ENCODE measurements around the gene TFB2M.

DNA sequence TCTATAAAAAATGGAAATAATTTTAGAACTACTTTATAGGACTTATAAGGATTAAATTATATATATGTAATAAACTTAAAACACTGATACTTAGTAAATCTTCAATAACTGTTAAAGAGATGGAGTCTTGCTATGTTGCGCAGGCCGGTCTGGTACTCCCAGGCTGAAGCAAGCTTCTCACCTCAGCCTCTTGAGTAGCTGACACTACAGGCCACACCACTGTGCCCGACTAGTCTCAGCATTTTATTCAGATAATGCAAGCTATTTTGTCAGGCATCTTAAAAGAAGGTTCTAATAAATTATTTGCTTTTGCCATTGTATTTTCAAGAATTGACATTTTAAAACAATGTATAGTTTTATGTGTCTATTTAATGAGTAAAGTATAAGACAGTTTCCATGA, 21.0 kb upstream of the TFB2M start:
- TF ChIP-seq, protein P1, sequence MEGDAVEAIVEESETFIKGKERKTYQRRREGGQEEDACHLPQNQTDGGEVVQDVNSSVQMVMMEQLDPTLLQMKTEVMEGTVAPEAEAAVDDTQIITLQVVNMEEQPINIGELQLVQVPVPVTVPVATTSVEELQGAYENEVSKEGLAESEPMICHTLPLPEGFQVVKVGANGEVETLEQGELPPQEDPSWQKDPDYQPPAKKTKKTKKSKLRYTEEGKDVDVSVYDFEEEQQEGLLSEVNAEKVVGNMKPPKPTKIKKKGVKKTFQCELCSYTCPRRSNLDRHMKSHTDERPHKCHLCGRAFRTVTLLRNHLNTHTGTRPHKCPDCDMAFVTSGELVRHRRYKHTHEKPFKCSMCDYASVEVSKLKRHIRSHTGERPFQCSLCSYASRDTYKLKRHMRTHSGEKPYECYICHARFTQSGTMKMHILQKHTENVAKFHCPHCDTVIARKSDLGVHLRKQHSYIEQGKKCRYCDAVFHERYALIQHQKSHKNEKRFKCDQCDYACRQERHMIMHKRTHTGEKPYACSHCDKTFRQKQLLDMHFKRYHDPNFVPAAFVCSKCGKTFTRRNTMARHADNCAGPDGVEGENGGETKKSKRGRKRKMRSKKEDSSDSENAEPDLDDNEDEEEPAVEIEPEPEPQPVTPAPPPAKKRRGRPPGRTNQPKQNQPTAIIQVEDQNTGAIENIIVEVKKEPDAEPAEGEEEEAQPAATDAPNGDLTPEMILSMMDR (IDR thresholded peaks at IDR 0.05; ENCODE audit: low read depth, low read length), result no peak
- TF ChIP-seq, protein P2, sequence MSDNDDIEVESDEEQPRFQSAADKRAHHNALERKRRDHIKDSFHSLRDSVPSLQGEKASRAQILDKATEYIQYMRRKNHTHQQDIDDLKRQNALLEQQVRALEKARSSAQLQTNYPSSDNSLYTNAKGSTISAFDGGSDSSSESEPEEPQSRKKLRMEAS (IDR thresholded peaks at IDR 0.05; ENCODE audit: low read depth, low read length), result no peak
- TF ChIP-seq POLR2A (IDR thresholded peaks at IDR 0.05; ENCODE audit: extremely low read depth, insufficient read length), result no peak
